SU-DHL-6 (cell line): Measurements from ENCODE around the gene ADAR.

Experiments used
- EZH2phosphoT487 ChIP-seq: fragments of 200-600 bp; sonication (generic), shearing (Covaris generic); conservative IDR thresholded peaks from 2 replicates; pipeline ENCODE4 v1.6.1; 2018; ENCODE audit warnings: mild to moderate bottlenecking, antibody characterized with exemption, low read length, moderate library complexity, mixed read lengths
- TF ChIP-seq, protein P1 (sequence below): fragments of 200-600 bp; sonication (generic); IDR thresholded peaks from one replicate; pipeline ENCODE4 v1.5.1; 2017; ENCODE audit warnings: antibody characterized with exemption, mild to moderate bottlenecking, low read length, moderate library complexity; ENCODE audit not compliant: insufficient read depth, poor library complexity, severe bottlenecking

- no peak for TF ChIP-seq EZH2phosphoT487
- TF ChIP-seq, protein P1, sequence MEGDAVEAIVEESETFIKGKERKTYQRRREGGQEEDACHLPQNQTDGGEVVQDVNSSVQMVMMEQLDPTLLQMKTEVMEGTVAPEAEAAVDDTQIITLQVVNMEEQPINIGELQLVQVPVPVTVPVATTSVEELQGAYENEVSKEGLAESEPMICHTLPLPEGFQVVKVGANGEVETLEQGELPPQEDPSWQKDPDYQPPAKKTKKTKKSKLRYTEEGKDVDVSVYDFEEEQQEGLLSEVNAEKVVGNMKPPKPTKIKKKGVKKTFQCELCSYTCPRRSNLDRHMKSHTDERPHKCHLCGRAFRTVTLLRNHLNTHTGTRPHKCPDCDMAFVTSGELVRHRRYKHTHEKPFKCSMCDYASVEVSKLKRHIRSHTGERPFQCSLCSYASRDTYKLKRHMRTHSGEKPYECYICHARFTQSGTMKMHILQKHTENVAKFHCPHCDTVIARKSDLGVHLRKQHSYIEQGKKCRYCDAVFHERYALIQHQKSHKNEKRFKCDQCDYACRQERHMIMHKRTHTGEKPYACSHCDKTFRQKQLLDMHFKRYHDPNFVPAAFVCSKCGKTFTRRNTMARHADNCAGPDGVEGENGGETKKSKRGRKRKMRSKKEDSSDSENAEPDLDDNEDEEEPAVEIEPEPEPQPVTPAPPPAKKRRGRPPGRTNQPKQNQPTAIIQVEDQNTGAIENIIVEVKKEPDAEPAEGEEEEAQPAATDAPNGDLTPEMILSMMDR: no peak
These were observed 58.7 kb downstream of the ADAR start for GRCh38 chr1:154549202-154549770.
